Measurements from ENCODE around the gene ZNF462. TPM values are rescaled to one million over a fixed set of nuclear protein-coding genes. Genes with fewer than 3 reads are reported as not detected.
A peak's percentile ranks its signal among the peaks of the same experiment; 100 is the strongest.

Gene ZNF462
- total RNA-seq, 4 donors from 2014 or later = 18.6 to 37.1 (median 27.3) TPM

GRCh38 chr9:106920091-106920490 lies 57.1 kb downstream of the ZNF462 start:
- H3K36me3 ChIP-seq = peaks cover 0 to 16% (median 0%) of the 10 kb centered on the region in 3 donors
- H3K27ac ChIP-seq = peak overlapping the region; percentile 77 to 89 (median 84)
- no peak overlapping the region for H3K4me3 ChIP-seq
- no peak for DNase-seq (ENCODE audit: low spot score in 2 of 2)
- no peaks in the 10 kb centered on the region for H3K9me3 ChIP-seq
- TF ChIP-seq CTCF (IDR thresholded peaks at IDR 0.05) (no peak), EP300 (IDR thresholded peaks at IDR 0.05) (no peak), POLR2A (IDR thresholded peaks at IDR 0.05) (no peak)
- 87% methylated on average over 4 of the region's 4 CpGs for WGBS, 2 donors
- no peaks in the 10 kb centered on the region for H3K27me3 ChIP-seq
- peaks cover 0 to 63% (median 30%) of the 10 kb centered on the region in 4 donors for H3K4me1 ChIP-seq

DNA sequence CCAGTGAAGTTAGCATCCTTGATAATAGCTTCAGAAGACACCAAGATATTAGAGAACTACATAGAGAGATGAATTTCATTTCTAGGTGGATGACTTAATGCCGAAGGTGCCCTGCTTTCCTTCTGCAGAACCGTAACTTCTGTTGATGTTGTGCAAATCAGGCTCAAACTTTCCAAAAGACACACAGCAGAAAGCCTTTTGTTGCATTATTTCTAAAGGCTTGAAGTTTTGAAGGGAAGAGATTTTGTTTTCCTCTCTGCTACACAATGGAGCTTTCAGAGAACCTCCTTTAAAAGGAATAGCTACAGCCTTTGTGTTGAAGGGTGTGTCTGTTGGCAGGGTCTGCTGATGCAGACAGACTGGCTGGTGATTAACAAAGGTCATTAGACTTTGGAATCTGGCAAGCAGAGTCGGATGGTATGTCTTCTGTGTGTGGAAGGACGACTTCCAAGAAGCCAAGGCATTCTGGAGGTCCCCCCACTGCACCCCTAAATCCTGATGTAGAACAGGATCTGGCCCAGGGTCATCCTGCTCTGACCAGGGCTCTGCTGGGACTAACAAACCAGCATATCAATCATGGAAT lies 57.8 kb downstream of the ZNF462 start:
- H3K4me3 ChIP-seq = no peak overlapping the region
- H3K9me3 ChIP-seq = no peaks in the 10 kb centered on the region
- H3K4me1 ChIP-seq = peaks cover 0 to 58% (median 29%) of the 10 kb centered on the region in 4 donors
- peaks cover 0 to 23% (median 0%) of the 10 kb centered on the region in 3 donors for H3K36me3 ChIP-seq
- peak overlapping the region; percentile 77 to 89 (median 84) for H3K27ac ChIP-seq
- WGBS, 2 donors = 21 to 28% methylated on average over 4 of the region's 4 CpGs
- TF ChIP-seq EP300 (IDR thresholded peaks at IDR 0.05) (peak; percentile 27 to 37), POLR2A (IDR thresholded peaks at IDR 0.05) (no peak), CTCF (IDR thresholded peaks at IDR 0.05) (no peak)
- no peak for DNase-seq (ENCODE audit: low spot score in 2 of 2)
- no peaks in the 10 kb centered on the region for H3K27me3 ChIP-seq

DNA sequence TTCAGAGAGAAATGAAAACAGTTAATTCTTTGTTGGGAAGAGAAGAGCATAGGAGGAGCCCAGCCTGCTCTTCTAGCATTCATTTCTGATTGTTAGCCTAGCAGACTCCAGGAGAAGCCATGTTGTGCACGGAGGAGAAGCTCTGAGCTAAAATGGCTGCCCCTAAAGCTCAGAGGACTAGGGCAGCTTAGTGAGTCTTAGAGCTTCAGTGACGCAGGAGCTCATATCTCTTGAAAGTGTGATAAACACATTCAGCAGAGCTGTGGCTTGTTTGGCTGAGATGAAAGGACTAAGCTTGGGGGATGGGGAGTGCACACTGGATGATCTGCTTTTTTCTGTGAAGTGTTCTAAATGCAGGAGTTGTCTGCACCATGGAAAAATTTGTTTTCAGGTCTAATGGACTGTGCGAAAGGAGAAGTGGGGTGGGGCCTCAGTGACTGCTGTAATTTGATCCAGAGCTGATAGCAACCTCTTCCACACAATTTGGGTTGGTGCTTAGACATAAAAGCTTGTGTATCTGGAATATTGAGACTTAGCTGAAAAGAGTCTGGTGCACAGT lies 58.5 kb downstream of the ZNF462 start:
- Histone ChIP-seq H3K36me3 (peaks cover 0 to 30% (median 0%) of the 10 kb centered on the region in 3 donors), H3K4me3 (no peak overlapping the region), H3K9me3 (no peaks in the 10 kb centered on the region), H3K4me1 (peaks cover 0 to 52% (median 26%) of the 10 kb centered on the region in 4 donors), H3K27me3 (no peaks in the 10 kb centered on the region), H3K27ac (peak overlapping the region; percentile 77 to 89 (median 84))
- peak in 1 of 2 donors; percentile 29 for DNase-seq (ENCODE audit: low spot score in 2 of 2)
- TF ChIP-seq CTCF (IDR thresholded peaks at IDR 0.05) (no peak), EP300 (IDR thresholded peaks at IDR 0.05) (peak in 1 of 2 donors; percentile 11)
- 14 to 20% methylated on average over 3 of the region's 3 CpGs for WGBS, 2 donors

GRCh38 chr9:106922026-106922425 lies 59.1 kb downstream of the ZNF462 start:
- Histone ChIP-seq H3K27me3 (no peaks in the 10 kb centered on the region), H3K4me3 (no peak overlapping the region), H3K9me3 (no peaks in the 10 kb centered on the region), H3K36me3 (peaks cover 0 to 36% (median 0%) of the 10 kb centered on the region in 3 donors), H3K4me1 (peaks cover 0 to 46% (median 25%) of the 10 kb centered on the region in 4 donors), H3K27ac (peak overlapping the region; percentile 77 to 89 (median 84))
- 43 to 56% methylated on average over 1 of the region's 1 CpG for WGBS, 2 donors
- TF ChIP-seq EP300 (IDR thresholded peaks at IDR 0.05) (no peak), CTCF (IDR thresholded peaks at IDR 0.05) (no peak), POLR2A (IDR thresholded peaks at IDR 0.05) (no peak)
- no peak for DNase-seq (ENCODE audit: low spot score in 2 of 2)

DNA sequence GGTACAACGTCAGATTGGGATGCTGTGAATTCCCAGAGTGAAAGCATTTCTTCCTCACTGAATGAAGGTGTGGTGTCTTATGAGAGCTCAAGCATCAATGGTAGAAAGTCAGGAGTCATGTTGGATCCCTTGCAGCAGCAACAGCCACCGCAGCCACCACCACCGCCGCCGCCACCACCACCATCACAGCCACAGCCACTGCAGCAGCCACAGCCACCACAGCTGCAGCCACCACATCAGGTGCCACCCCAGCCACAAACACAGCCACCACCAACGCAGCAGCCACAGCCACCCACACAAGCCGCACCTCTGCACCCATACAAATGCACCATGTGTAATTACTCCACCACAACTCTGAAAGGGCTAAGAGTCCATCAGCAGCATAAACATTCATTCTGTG lies 62.4 kb downstream of the ZNF462 start:
- Histone ChIP-seq H3K4me1 (peaks cover 0 to 44% (median 23%) of the 10 kb centered on the region in 4 donors), H3K27me3 (no peaks in the 10 kb centered on the region), H3K36me3 (peaks cover 0 to 64% (median 2%) of the 10 kb centered on the region in 3 donors), H3K4me3 (no peak overlapping the region), H3K9me3 (no peaks in the 10 kb centered on the region), H3K27ac (no peak overlapping the region)
- DNase-seq (ENCODE audit: low spot score in 2 of 2) = no peak
- no peak for TF ChIP-seq EP300 (IDR thresholded peaks at IDR 0.05)
- no peak for TF ChIP-seq CTCF (IDR thresholded peaks at IDR 0.05)
- no peak for TF ChIP-seq POLR2A (IDR thresholded peaks at IDR 0.05)
- WGBS, 2 donors = 96 to 98% methylated on average over 7 of the region's 7 CpGs

Measured in tibial nerve (tissue), 4 donors.